HEK293 (cell line): ENCODE results near the gene NHEJ1.

Experiments used
- SALL2 ChIP-seq: fragments of 450-650 bp; formaldehyde crosslinking; IDR thresholded peaks from 2 replicates; pipeline ENCODE4 v1.5.0; 2017; ENCODE audit warnings: missing biosample characterization, mild to moderate bottlenecking, missing genetic modification characterization, borderline replicate concordance
- ZBTB1 ChIP-seq: fragments of 450-650 bp; formaldehyde crosslinking; IDR thresholded peaks from 2 replicates; pipeline ENCODE4 v1.5.1; 2016; ENCODE audit warnings: missing biosample characterization, missing genetic modification characterization
- ZNF146 ChIP-seq: fragments of 450-650 bp; formaldehyde crosslinking; IDR thresholded peaks from 2 replicates; pipeline ENCODE4 v1.5.1; 2016; ENCODE audit warnings: missing biosample characterization, missing genetic modification characterization
- ZNF24 ChIP-seq: fragments of 450-650 bp; formaldehyde crosslinking; IDR thresholded peaks from 2 replicates; pipeline ENCODE4 v1.5.1; 2016; ENCODE audit warnings: missing biosample characterization, missing genetic modification characterization
- ZNF324 ChIP-seq: fragments of 450-650 bp; formaldehyde crosslinking; IDR thresholded peaks from 2 replicates; pipeline ENCODE4 v1.5.1; 2016; ENCODE audit warnings: missing biosample characterization, missing genetic modification characterization
- TF ChIP-seq, protein P1 (sequence below): fragments of 450-650 bp; formaldehyde crosslinking; IDR thresholded peaks from 2 replicates; pipeline ENCODE4 v1.5.1; 2016; ENCODE audit warnings: missing biosample characterization, missing genetic modification characterization
- TF ChIP-seq, protein P2 (sequence below): fragments of 450-650 bp; formaldehyde crosslinking; IDR thresholded peaks from 2 replicates; pipeline ENCODE4 v1.5.1; 2016; ENCODE audit warnings: missing biosample characterization, missing genetic modification characterization
- TF ChIP-seq, protein P3 (sequence below): fragments of 450-650 bp; IDR thresholded peaks from 2 replicates; pipeline ENCODE4 v1.5.1; 2018; ENCODE audit warnings: missing biosample characterization, missing genetic modification characterization
- TF ChIP-seq, protein P4 (sequence below): fragments of 450-650 bp; formaldehyde crosslinking; IDR thresholded peaks from 2 replicates; pipeline ENCODE4 v1.5.1; 2017; ENCODE audit warnings: missing biosample characterization, mild to moderate bottlenecking, missing genetic modification characterization, moderate library complexity
- TF ChIP-seq, protein P5 (sequence below): fragments of 450-650 bp; formaldehyde crosslinking; IDR thresholded peaks from 2 replicates; pipeline ENCODE4 v1.5.1; 2016; ENCODE audit warnings: missing biosample characterization, missing genetic modification characterization

DNA sequence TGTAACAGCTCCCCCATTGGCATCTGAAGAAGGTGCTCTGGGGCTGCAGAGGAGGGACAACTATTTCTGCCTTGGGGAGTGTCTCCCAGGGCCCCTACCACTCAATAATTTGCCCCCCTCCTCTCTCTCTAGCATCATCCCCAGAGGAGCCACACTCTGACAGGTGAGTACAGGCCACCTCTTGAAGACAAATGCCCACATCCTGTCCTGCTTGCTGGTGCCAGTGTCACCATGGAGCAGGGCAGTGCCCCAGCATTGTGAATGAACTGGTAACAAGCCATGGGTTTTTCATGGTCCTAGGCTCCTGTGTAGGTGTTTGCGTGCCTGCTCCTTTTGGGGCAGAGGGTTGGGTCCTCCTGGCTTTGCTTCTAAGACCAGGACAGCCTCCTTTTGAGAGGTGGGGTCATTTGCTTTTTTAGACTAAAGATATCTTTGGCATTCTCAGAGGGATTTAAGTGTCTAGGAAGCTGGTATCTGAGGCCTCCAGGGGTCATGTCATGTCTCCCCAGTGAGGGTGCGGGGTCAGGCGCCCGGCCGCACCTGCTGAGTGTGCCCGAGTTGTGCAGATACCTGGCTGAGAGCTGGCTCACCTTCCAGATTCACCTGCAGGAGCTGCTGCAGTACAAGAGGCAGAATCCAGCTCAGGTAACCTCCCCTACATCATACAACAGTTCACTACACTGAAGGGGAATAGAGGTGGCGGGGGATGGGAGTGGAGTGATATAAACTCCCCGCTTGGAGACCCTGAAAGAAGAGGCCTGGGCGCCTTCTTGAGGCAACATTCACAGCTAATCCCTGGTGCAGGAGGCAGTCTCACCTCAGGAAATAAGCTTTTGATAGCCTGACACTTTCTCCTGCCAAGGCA lies 19.2 kb upstream of the NHEJ1 start:
- TF ChIP-seq, protein P1, sequence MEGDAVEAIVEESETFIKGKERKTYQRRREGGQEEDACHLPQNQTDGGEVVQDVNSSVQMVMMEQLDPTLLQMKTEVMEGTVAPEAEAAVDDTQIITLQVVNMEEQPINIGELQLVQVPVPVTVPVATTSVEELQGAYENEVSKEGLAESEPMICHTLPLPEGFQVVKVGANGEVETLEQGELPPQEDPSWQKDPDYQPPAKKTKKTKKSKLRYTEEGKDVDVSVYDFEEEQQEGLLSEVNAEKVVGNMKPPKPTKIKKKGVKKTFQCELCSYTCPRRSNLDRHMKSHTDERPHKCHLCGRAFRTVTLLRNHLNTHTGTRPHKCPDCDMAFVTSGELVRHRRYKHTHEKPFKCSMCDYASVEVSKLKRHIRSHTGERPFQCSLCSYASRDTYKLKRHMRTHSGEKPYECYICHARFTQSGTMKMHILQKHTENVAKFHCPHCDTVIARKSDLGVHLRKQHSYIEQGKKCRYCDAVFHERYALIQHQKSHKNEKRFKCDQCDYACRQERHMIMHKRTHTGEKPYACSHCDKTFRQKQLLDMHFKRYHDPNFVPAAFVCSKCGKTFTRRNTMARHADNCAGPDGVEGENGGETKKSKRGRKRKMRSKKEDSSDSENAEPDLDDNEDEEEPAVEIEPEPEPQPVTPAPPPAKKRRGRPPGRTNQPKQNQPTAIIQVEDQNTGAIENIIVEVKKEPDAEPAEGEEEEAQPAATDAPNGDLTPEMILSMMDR (tag by site-specific recombination): no peak
- TF ChIP-seq, protein P2, sequence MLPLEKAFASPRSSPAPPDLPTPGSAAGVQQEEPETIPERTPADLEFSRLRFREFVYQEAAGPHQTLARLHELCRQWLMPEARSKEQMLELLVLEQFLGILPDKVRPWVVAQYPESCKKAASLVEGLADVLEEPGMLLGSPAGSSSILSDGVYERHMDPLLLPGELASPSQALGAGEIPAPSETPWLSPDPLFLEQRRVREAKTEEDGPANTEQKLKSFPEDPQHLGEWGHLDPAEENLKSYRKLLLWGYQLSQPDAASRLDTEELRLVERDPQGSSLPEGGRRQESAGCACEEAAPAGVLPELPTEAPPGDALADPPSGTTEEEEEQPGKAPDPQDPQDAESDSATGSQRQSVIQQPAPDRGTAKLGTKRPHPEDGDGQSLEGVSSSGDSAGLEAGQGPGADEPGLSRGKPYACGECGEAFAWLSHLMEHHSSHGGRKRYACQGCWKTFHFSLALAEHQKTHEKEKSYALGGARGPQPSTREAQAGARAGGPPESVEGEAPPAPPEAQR (tag by site-specific recombination): no peak
- TF ChIP-seq ZBTB1: no peak
- TF ChIP-seq ZNF324: no peak
- TF ChIP-seq, protein P3, sequence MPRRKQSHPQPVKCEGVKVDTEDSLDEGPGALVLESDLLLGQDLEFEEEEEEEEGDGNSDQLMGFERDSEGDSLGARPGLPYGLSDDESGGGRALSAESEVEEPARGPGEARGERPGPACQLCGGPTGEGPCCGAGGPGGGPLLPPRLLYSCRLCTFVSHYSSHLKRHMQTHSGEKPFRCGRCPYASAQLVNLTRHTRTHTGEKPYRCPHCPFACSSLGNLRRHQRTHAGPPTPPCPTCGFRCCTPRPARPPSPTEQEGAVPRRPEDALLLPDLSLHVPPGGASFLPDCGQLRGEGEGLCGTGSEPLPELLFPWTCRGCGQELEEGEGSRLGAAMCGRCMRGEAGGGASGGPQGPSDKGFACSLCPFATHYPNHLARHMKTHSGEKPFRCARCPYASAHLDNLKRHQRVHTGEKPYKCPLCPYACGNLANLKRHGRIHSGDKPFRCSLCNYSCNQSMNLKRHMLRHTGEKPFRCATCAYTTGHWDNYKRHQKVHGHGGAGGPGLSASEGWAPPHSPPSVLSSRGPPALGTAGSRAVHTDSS (tag by site-specific recombination): no peak
- TF ChIP-seq, protein P4, sequence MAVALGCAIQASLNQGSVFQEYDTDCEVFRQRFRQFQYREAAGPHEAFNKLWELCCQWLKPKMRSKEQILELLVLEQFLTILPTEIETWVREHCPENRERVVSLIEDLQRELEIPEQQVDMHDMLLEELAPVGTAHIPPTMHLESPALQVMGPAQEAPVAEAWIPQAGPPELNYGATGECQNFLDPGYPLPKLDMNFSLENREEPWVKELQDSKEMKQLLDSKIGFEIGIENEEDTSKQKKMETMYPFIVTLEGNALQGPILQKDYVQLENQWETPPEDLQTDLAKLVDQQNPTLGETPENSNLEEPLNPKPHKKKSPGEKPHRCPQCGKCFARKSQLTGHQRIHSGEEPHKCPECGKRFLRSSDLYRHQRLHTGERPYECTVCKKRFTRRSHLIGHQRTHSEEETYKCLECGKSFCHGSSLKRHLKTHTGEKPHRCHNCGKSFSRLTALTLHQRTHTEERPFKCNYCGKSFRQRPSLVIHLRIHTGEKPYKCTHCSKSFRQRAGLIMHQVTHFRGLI (tag by site-specific recombination): no peak
- TF ChIP-seq, protein P5, sequence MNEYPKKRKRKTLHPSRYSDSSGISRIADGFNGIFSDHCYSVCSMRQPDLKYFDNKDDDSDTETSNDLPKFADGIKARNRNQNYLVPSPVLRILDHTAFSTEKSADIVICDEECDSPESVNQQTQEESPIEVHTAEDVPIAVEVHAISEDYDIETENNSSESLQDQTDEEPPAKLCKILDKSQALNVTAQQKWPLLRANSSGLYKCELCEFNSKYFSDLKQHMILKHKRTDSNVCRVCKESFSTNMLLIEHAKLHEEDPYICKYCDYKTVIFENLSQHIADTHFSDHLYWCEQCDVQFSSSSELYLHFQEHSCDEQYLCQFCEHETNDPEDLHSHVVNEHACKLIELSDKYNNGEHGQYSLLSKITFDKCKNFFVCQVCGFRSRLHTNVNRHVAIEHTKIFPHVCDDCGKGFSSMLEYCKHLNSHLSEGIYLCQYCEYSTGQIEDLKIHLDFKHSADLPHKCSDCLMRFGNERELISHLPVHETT (tag by site-specific recombination): no peak
- TF ChIP-seq ZNF24 (tag by site-specific recombination): no peak
- no peak for TF ChIP-seq ZNF146 (tag by site-specific recombination)
- no peak for TF ChIP-seq SALL2
